IMR-90 (cell line): Measurements from ENCODE around the gene NDUFAF7. TPM values are rescaled to one million over a fixed set of nuclear protein-coding genes. Genes with fewer than 3 reads are reported as not detected.

ENCODE experiments used
- ATAC-seq: fragments of 200-7000 bp; cut with Tn5 transposase; 2 replicates; pipeline ENCODE4 v1.9.1; 2020; ENCODE audit warnings: low read depth, mild to moderate bottlenecking, moderate library complexity
- BruUV-seq: library from RNA; stranded (reverse); fragments of 400-500 nt; replicated peaks from 2 replicates; lab custom pipeline; 2021; lab: Mats Ljungman, UMichigan
- CTCF ChIA-PET: fragments of 300-600 bp; formaldehyde crosslinking; extraction: SDS; loops from one replicate; lab custom pipeline; 2021; ENCODE audit warnings: antibody characterized with exemption; lab: Yijun Ruan, JAX
- POLR2A ChIA-PET: fragments of 300-600 bp; sonication (Branson Sonifier 250); formaldehyde crosslinking; loops from one replicate; lab custom pipeline; 2022; ENCODE audit warnings: antibody characterized with exemption; ENCODE audit not compliant: unreplicated experiment; lab: Charles Lee
- DNase-seq: peaks from one replicate; pipeline ENCODE4 v3.0.0; 2013
- H2AFZ ChIP-seq: replicated peaks from 2 replicates; pipeline ENCODE3; 2013; ENCODE audit warnings: low read length, mild to moderate bottlenecking; ENCODE audit not compliant: poor library complexity
- H2AK5ac ChIP-seq: 2 replicates; pipeline ENCODE4 v1.6.1; 2013; ENCODE audit warnings: low read depth, low read length, inconsistent platforms
- H2AK9ac ChIP-seq: replicated peaks from 2 replicates; pipeline ENCODE3; 2013; ENCODE audit warnings: mild to moderate bottlenecking, low read depth, low read length, moderate library complexity; ENCODE audit not compliant: poor library complexity
- H2BK120ac ChIP-seq: 2 replicates; pipeline ENCODE4 v1.6.1; 2013; ENCODE audit warnings: low read depth, low read length, inconsistent platforms
- H2BK15ac ChIP-seq: 3 replicates; pipeline ENCODE4 v1.6.1; 2013; ENCODE audit warnings: low read depth, low read length, inconsistent platforms
- H2BK20ac ChIP-seq: 2 replicates; pipeline ENCODE4 v1.6.1; 2013; ENCODE audit warnings: low read depth, mild to moderate bottlenecking, inconsistent platforms, low read length, moderate library complexity
- H2BK5ac ChIP-seq: 2 replicates; pipeline ENCODE4 v1.6.1; 2013; ENCODE audit warnings: mild to moderate bottlenecking, low read depth, low read length, inconsistent platforms; ENCODE audit not compliant: poor library complexity, severe bottlenecking
- H3K14ac ChIP-seq: replicated peaks from 2 replicates; pipeline ENCODE4 v1.6.1; 2013; ENCODE audit warnings: low read depth, low read length, inconsistent platforms
- H3K18ac ChIP-seq: 2 replicates; pipeline ENCODE4 v1.6.1; 2013; ENCODE audit warnings: low read depth, low read length, control low read depth
- H3K23ac ChIP-seq: 2 replicates; pipeline ENCODE4 v1.6.1; 2013; ENCODE audit warnings: low read depth, low read length, inconsistent platforms
- H3K27ac ChIP-seq: 2 replicates; pipeline ENCODE4 v1.5.1; 2013; ENCODE audit warnings: mild to moderate bottlenecking, control low read depth, low read length; ENCODE audit not compliant: insufficient read depth
- H3K27me3 ChIP-seq: 2 replicates; pipeline ENCODE4 v1.6.1; 2013; ENCODE audit warnings: low read length; ENCODE audit not compliant: control insufficient read depth, insufficient read depth
- H3K36me3 ChIP-seq: 2 replicates; pipeline ENCODE4 v1.6.1; 2013; ENCODE audit warnings: low read length, mixed read lengths; ENCODE audit not compliant: control insufficient read depth, insufficient read depth
- H3K4ac ChIP-seq: 2 replicates; pipeline ENCODE4 v1.6.1; 2013; ENCODE audit warnings: low read depth, low read length, inconsistent platforms
- H3K4me1 ChIP-seq: 2 replicates; pipeline ENCODE4 v1.6.1; 2013; ENCODE audit warnings: low read length, mixed read lengths; ENCODE audit not compliant: control insufficient read depth, insufficient read depth
- H3K4me2 ChIP-seq: 2 replicates; pipeline ENCODE4 v1.6.1; 2013; ENCODE audit warnings: low read depth, mild to moderate bottlenecking, control low read depth, low read length, moderate library complexity
- H3K4me3 ChIP-seq: 2 replicates; pipeline ENCODE4 v1.5.1; 2013; ENCODE audit warnings: low read depth, mild to moderate bottlenecking, control low read depth, low read length, moderate library complexity; ENCODE audit not compliant: insufficient read depth
- H3K56ac ChIP-seq: 2 replicates; pipeline ENCODE4 v1.6.1; 2013; ENCODE audit warnings: low read length, inconsistent platforms; ENCODE audit not compliant: insufficient read depth; ENCODE audit errors: extremely low read depth
- H3K79me1 ChIP-seq, 2 experiments: 2 replicates each; pipeline ENCODE4 v1.6.1; 2013; ENCODE audit warnings: low read length in 2 of 2, inconsistent platforms in 1 of 2, low read depth in 1 of 2
- H3K9ac ChIP-seq: 2 replicates; pipeline ENCODE4 v1.6.1; 2013; ENCODE audit warnings: low read depth, low read length, control low read depth
- H3K9me1 ChIP-seq: 2 replicates; pipeline ENCODE4 v1.6.1; 2013; ENCODE audit warnings: low read length, inconsistent platforms; ENCODE audit not compliant: insufficient read depth
- H3K9me3 ChIP-seq: 2 replicates; pipeline ENCODE4 v1.6.1; 2013; ENCODE audit warnings: low read length; ENCODE audit not compliant: control insufficient read depth, insufficient read depth
- H4K20me1 ChIP-seq: 2 replicates; pipeline ENCODE4 v1.6.1; 2013; ENCODE audit warnings: low read length, inconsistent platforms; ENCODE audit not compliant: insufficient read depth
- H4K5ac ChIP-seq: 2 replicates; pipeline ENCODE4 v1.6.1; 2013; ENCODE audit warnings: mild to moderate bottlenecking, low read depth, low read length, control low read depth
- H4K8ac ChIP-seq, 2 experiments: 2 replicates each; pipeline ENCODE4 v1.6.1; 2013; ENCODE audit warnings: low read depth in 2 of 2, low read length in 2 of 2, control low read depth in 1 of 2, inconsistent platforms in 1 of 2
- H4K91ac ChIP-seq: 2 replicates; pipeline ENCODE4 v1.6.1; 2013; ENCODE audit warnings: low read depth, low read length, inconsistent platforms; ENCODE audit not compliant: insufficient read depth
- BHLHE40 ChIP-seq: fragments of 150-350 bp; IDR thresholded peaks from 2 replicates; pipeline ENCODE4 v1.6.1; 2016; ENCODE audit warnings: mild to moderate bottlenecking, low read depth, low read length
- CEBPB ChIP-seq: IDR thresholded peaks from 2 replicates; pipeline ENCODE4 v1.6.1; 2012; ENCODE audit warnings: low read depth, low read length, improper control_type of control experiment
- ELK1 ChIP-seq: fragments of 150-350 bp; IDR thresholded peaks from 2 replicates; pipeline ENCODE4 v1.6.1; 2016; ENCODE audit warnings: low read depth, mild to moderate bottlenecking, low read length, moderate library complexity, borderline replicate concordance
- FOS ChIP-seq: fragments of 150-350 bp; IDR thresholded peaks from 2 replicates; pipeline ENCODE4 v1.6.1; 2016; ENCODE audit warnings: low read depth, low read length
- MAFK ChIP-seq: IDR thresholded peaks from 2 replicates; pipeline ENCODE4 v1.6.1; 2012; ENCODE audit warnings: low read depth, low read length, improper control_type of control experiment
- MXI1 ChIP-seq: IDR thresholded peaks from 2 replicates; pipeline ENCODE4 v1.6.1; 2012; ENCODE audit warnings: low read depth, mild to moderate bottlenecking, low read length, moderate library complexity, borderline replicate concordance
- NFE2L2 ChIP-seq: fragments of 150-350 bp; IDR thresholded peaks from 2 replicates; pipeline ENCODE4 v1.6.1; 2016; ENCODE audit warnings: low read depth, mild to moderate bottlenecking, low read length
- POLR2A ChIP-seq: IDR thresholded peaks from 2 replicates; pipeline ENCODE4 v1.6.1; 2012; ENCODE audit warnings: mild to moderate bottlenecking, low read depth, low read length
- RAD21 ChIP-seq: IDR thresholded peaks from 2 replicates; pipeline ENCODE4 v1.6.1; 2012; ENCODE audit warnings: low read length, improper control_type of control experiment
- RFX5 ChIP-seq: IDR thresholded peaks from 2 replicates; pipeline ENCODE4 v1.8.0; 2012; ENCODE audit warnings: low read depth, mild to moderate bottlenecking, low read length, moderate library complexity
- SMC3 ChIP-seq: fragments of 150-350 bp; IDR thresholded peaks from 2 replicates; pipeline ENCODE4 v1.6.1; 2016; ENCODE audit warnings: low read depth, mild to moderate bottlenecking, antibody characterized with exemption, low read length, moderate library complexity
- WGBS, 2 experiments: methylation state at CpG; one replicate each; pipeline versions ENCODE4 v1.1.5 to v1.1.7; 2013; ENCODE audit warnings: missing lambda C conversion rate in 2 of 2; ENCODE audit not compliant: insufficient read length in 1 of 2; ENCODE audit errors: extremely low coverage in 2 of 2; 5-methylcytosine and 5-hydroxymethylcytosine counted together
- dilution Hi-C: fragments of 300-500 bp; cut with HindIII; formaldehyde crosslinking; loops from one replicate; pipeline ENCODE4 v1.14.3; 2018; ENCODE audit warnings: low sequenced_read_pairs; ENCODE audit not compliant: unreplicated experiment
- in situ Hi-C: fragments of 300-500 bp; cut with MboI; formaldehyde crosslinking; loops from 3 replicates; pipeline ENCODE4 v1.14.3; 2019; ENCODE audit warnings: low sequenced_read_pairs, inconsistent platforms, mixed read lengths
- intact Hi-C: fragments of 100-400 bp; cut with micrococcal nuclease; formaldehyde crosslinking; loops from 2 replicates; pipeline ENCODE4 v1.10.0; 2022
- polyA plus RNA-seq, 3 experiments: library from polyadenylated mRNA; depleted of rRNA; stranded (reverse); fragments of >200 nt; gene quantifications; 2 replicates each; pipeline ENCODE4 v1.2.3, GENCODE V29; 2012; ENCODE audit warnings: low replicate concordance in 1 of 3
- total RNA-seq: library from RNA; depleted of rRNA; stranded (reverse); fragments of >200 nt; gene quantifications from 2 replicates; pipeline ENCODE4 v1.2.3, GENCODE V29; 2012
- TF ChIP-seq, protein P1 (sequence below): conservative IDR thresholded peaks from 2 replicates; pipeline ENCODE4 v1.5.1; 2012; ENCODE audit warnings: mild to moderate bottlenecking, low read depth, low read length, improper control_type of control experiment
- TF ChIP-seq, protein P2 (sequence below): fragments of 150-350 bp; IDR thresholded peaks from 2 replicates; pipeline ENCODE4 v1.6.1; 2017; ENCODE audit warnings: mild to moderate bottlenecking, antibody characterized with exemption, low read length, low read depth

NDUFAF7 gene
- total and polyA plus RNA-seq, 2 of the 4 experiments (the other 2 are of a cell fraction), result 9.9 to 17.4 TPM

DNA sequence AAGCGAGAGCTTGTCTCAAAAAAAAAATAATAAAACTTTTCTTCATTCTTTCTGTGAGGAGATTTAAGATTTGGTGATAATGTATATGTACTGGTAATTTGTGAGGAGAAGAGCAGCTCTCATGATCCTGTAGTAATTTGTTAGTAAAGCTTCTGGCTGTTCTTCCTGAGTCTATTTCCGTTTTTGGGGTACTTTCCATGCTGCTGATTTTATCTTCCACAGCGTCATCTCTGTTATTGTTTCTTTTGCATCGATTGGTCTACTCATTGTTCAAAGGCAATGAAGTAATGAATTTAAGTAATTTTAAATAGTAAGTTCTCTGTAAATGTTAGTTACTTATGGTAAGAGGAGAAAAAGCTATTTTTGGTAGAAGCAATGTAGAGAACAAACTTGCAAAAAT, 12.0 kb downstream of the NDUFAF7 start:
- peaks cover 26% of the 10 kb centered on the region for H3K36me3 ChIP-seq
- peaks cover 4 to 15% of the 10 kb centered on the region in 2 experiments; a peak in 3 of 4 replicates for H3K79me1 ChIP-seq
- no peak overlapping the region for H3K27ac ChIP-seq
- H2BK15ac ChIP-seq, result no peak overlapping the region
- H3K4me2 ChIP-seq, result no peak overlapping the region
- in situ Hi-C loops (no loop called here), dilution Hi-C loops (no loop called here), intact Hi-C loops (no loop called here)
- BruUV-seq, result no TSS peak
- H2AK9ac ChIP-seq, result no peak overlapping the region
- no peak overlapping the region for H3K4ac ChIP-seq
- H3K4me3 ChIP-seq, result no peak overlapping the region
- H3K4me1 ChIP-seq, result peaks cover 5% of the 10 kb centered on the region; the same call in 1 of the 2 replicates
- no peak overlapping the region for H2AFZ ChIP-seq
- no peaks in the 10 kb centered on the region for H3K27me3 ChIP-seq
- POLR2A ChIA-PET, result no interaction called here
- no peak overlapping the region for H3K14ac ChIP-seq
- H4K5ac ChIP-seq, result no peak overlapping the region
- H2BK120ac ChIP-seq, result no peak overlapping the region
- H2BK20ac ChIP-seq, result no peak overlapping the region
- H3K9ac ChIP-seq, result no peak overlapping the region
- H3K9me1 ChIP-seq, result peaks cover 8% of the 10 kb centered on the region
- no CpG with 5 or more reads among the region's 4 CpGs for WGBS, 2 experiments
- no peak for ATAC-seq
- no peak overlapping the region for H3K23ac ChIP-seq
- H4K8ac ChIP-seq, result no peak overlapping the region
- no peak overlapping the region for H3K56ac ChIP-seq
- no peak for DNase-seq
- CTCF ChIA-PET, result interaction anchor here (0.6 kb wide), 1 partner anchor 723 kb away, joined by 3 read pairs; no protein-coding TSS in a partner anchor
- no peak overlapping the region for H2BK5ac ChIP-seq
- peaks cover 3% of the 10 kb centered on the region; the same call in 1 of the 2 replicates for H4K20me1 ChIP-seq
- no peak overlapping the region for H2AK5ac ChIP-seq
- H3K18ac ChIP-seq, result no peak overlapping the region
- no peak overlapping the region for H4K91ac ChIP-seq
- TF ChIP-seq MXI1 (no peak), RAD21 (no peak), MAFK (no peak), RFX5 (no peak), CEBPB (no peak), SMC3 (no peak), BHLHE40 (no peak), ELK1 (no peak), FOS (no peak), POLR2A (no peak), NFE2L2 (no peak)
- TF ChIP-seq, protein P1, sequence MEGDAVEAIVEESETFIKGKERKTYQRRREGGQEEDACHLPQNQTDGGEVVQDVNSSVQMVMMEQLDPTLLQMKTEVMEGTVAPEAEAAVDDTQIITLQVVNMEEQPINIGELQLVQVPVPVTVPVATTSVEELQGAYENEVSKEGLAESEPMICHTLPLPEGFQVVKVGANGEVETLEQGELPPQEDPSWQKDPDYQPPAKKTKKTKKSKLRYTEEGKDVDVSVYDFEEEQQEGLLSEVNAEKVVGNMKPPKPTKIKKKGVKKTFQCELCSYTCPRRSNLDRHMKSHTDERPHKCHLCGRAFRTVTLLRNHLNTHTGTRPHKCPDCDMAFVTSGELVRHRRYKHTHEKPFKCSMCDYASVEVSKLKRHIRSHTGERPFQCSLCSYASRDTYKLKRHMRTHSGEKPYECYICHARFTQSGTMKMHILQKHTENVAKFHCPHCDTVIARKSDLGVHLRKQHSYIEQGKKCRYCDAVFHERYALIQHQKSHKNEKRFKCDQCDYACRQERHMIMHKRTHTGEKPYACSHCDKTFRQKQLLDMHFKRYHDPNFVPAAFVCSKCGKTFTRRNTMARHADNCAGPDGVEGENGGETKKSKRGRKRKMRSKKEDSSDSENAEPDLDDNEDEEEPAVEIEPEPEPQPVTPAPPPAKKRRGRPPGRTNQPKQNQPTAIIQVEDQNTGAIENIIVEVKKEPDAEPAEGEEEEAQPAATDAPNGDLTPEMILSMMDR, result no peak
- TF ChIP-seq, protein P2, sequence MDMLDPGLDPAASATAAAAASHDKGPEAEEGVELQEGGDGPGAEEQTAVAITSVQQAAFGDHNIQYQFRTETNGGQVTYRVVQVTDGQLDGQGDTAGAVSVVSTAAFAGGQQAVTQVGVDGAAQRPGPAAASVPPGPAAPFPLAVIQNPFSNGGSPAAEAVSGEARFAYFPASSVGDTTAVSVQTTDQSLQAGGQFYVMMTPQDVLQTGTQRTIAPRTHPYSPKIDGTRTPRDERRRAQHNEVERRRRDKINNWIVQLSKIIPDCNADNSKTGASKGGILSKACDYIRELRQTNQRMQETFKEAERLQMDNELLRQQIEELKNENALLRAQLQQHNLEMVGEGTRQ, result no peak
- H3K9me3 ChIP-seq, result no peaks in the 10 kb centered on the region
